Amniotic stem cell (primary cell): ENCODE data around the gene UGT1A7.

Source experiments
- DNase-seq: peaks from one replicate; lab custom pipeline; 2025; lab: John Stamatoyannopoulos, UW

Gene UGT1A7

GRCh38 chr2:233761040-233761769 lies 79.5 kb downstream of the UGT1A7 start:
- DNase-seq: no peak

- DNase-seq: no peak
Observed at GRCh38 chr2:233764264-233764663, 82.6 kb downstream of the UGT1A7 start.

- DNase-seq: no peak
Observed at GRCh38 chr2:233764761-233765160, 83.1 kb downstream of the UGT1A7 start.

- no peak for DNase-seq
Observed at GRCh38 chr2:233766416-233766815, 84.7 kb downstream of the UGT1A7 start.

GRCh38 chr2:233768076-233768475 lies 86.4 kb downstream of the UGT1A7 start:
- DNase-seq: no peak

GRCh38 chr2:233769260-233769659 lies 87.6 kb downstream of the UGT1A7 start:
- no peak for DNase-seq

GRCh38 chr2:233772153-233772552 lies 90.5 kb downstream of the UGT1A7 start:
- no peak for DNase-seq

- no peak for DNase-seq
Observed at GRCh38 chr2:233772583-233772982, 90.9 kb downstream of the UGT1A7 start.

GRCh38 chr2:233773854-233774253 lies 92.2 kb downstream of the UGT1A7 start:
- no peak for DNase-seq

- DNase-seq: no peak
Observed at GRCh38 chr2:233775414-233775813, 93.7 kb downstream of the UGT1A7 start.

GRCh38 chr2:233778030-233778429 lies 96.3 kb downstream of the UGT1A7 start, which contains the start of gene MROH2A:
MROH2A (plus strand) TSS chr2:233778330; CDS start chr2:233779359, 1,029 bp downstream.
- DNase-seq: no peak

GRCh38 chr2:233779722-233780121 lies 98.0 kb downstream of the UGT1A7 start:
- DNase-seq: no peak

- no peak for DNase-seq
Observed at GRCh38 chr2:233780771-233781170, 99.1 kb downstream of the UGT1A7 start.

GRCh38 chr2:233789554-233789953 lies 107.9 kb downstream of the UGT1A7 start:
- DNase-seq: no peak

GRCh38 chr2:233791151-233791882 lies 109.6 kb downstream of the UGT1A7 start:
- no peak for DNase-seq

GRCh38 chr2:233791883-233792329 lies 110.2 kb downstream of the UGT1A7 start:
- no peak for DNase-seq

GRCh38 chr2:233792720-233793119 lies 111.0 kb downstream of the UGT1A7 start:
- no peak for DNase-seq

- DNase-seq: no peak
Observed at GRCh38 chr2:233793465-233794127, 111.9 kb downstream of the UGT1A7 start.

- no peak for DNase-seq
Observed at GRCh38 chr2:233794128-233794658, 112.5 kb downstream of the UGT1A7 start.

- DNase-seq: no peak
Observed at GRCh38 chr2:233795735-233796171, 114.1 kb downstream of the UGT1A7 start.

GRCh38 chr2:233796254-233796653 lies 114.6 kb downstream of the UGT1A7 start:
- no peak for DNase-seq

- no peak for DNase-seq
Observed at GRCh38 chr2:233798335-233799086, 116.8 kb downstream of the UGT1A7 start.
